ENCODE measurements around the gene TMEM128.
"Not testable (repeated sequence)": the region's sequence is repeated elsewhere in the genome, so short reads cannot be mapped to it uniquely, and the experiment has no call there.

TMEM128 gene

GRCh38 chr4:4226606-4227438, 21.2 kb downstream of the TMEM128 start, which contains the start of gene OTOP1:
Gene OTOP1 (minus strand): TSS chr4:4226929. CDS start chr4:4226864, 65 bp downstream.
- Mint-ChIP-seq H3K4me3 (peak within 1 kb of the TSS; percentile 42), H3K27ac (no peak within 1 kb of the TSS), H3K9me3 (no peaks in the 10 kb centered on the region), H3K4me1 (peaks cover 10% of the 10 kb centered on the region), H3K27me3 (peaks cover 39% of the 10 kb centered on the region), H3K36me3 (no peaks in the 10 kb centered on the region)

DNA sequence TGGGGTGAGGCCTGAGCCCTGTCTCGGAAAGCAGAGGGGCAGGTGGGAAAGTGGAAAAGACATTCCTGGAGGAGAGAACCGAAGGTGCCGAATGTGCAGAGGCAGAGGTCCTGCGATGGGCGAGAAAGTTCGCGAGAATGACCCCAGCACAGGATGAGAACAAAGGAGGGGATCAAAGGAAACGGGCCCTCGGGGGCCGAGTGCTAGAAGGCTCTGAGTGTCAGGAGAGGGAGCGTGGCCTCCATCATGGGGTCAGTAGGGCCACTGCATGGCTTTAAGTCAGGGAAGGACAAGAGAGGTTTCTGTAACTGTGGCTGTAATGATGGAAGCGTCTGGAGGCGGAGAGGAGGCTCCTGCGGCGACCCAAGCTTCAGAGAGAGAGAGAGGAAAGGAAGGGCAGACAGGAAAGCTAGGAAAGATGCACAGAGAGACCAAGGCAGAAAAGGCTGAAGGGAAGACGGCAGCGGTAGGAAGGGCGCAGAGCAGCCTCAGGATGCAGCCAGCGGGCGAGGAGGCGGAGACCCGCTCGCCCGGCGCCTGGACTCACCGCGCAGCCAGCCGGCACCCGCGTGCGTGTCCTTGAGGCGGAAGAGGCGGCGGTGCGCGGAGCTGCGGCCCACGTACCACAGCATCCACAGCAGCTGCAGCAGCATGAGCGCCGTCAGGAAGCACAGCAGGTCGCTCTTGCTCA, 22.0 kb downstream of the TMEM128 start:
- Mint-ChIP-seq H3K4me3 (no peak overlapping the region), H3K9me3 (no peaks in the 10 kb centered on the region)

DNA sequence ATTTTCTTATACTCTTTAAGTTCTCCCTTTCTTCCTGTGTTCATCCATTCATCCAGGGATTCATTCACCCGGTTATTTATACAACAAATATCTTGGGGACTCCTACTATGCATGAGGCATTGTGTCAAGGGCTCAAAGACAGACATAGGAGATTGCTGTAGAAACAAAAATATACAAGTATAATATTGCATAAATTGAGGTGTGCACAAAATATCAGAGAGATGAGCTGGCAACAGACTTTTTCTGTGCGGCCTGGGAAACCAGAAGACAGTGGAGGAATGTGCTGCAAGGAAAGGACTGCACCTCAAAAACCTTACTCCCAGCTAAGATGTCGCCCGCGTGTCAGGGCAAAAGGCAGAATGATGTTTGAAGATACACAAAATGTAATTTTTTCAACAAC, 30.9 kb downstream of the TMEM128 start:
- no peaks in the 10 kb centered on the region for H3K36me3 Mint-ChIP-seq
- peaks cover 15% of the 10 kb centered on the region for H3K27me3 Mint-ChIP-seq
- no peak overlapping the region for H3K4me3 Mint-ChIP-seq
- H3K4me1 Mint-ChIP-seq = no peaks in the 10 kb centered on the region
- H3K9me3 Mint-ChIP-seq = no peaks in the 10 kb centered on the region
- H3K27ac Mint-ChIP-seq = no peak overlapping the region

More for the DNA sequence above, 22.0 kb downstream of the TMEM128 start:
- Mint-ChIP-seq H3K27ac (no peak overlapping the region), H3K27me3 (peaks cover 43% of the 10 kb centered on the region), H3K4me1 (peaks cover 10% of the 10 kb centered on the region), H3K36me3 (no peaks in the 10 kb centered on the region)

DNA sequence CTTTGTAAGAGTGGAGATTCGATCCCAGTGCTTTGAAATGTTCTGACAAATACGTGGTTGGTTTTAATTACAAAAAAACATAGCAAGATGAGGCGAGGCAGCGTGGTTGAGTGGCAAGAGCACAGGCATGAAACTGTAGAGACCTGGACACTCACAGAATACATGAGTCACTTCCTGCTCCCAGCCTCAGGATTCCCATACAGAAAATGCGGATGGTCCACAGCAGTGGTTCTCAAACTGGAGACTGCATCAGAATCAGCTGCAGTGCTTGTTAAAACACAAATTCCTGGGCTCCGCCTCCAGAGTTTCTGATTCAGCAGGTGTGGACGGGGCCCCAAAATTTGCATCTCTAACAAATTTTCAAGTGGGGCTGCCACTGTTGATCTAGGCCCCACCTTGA, 31.4 kb downstream of the TMEM128 start:
- Mint-ChIP-seq H3K9me3 (no peaks in the 10 kb centered on the region), H3K27me3 (peaks cover 13% of the 10 kb centered on the region), H3K27ac (no peak overlapping the region), H3K36me3 (no peaks in the 10 kb centered on the region), H3K4me1 (no peaks in the 10 kb centered on the region), H3K4me3 (no peak overlapping the region)

- not testable (repeated sequence) for H3K4me3 Mint-ChIP-seq, H3K4me1 Mint-ChIP-seq, H3K36me3 Mint-ChIP-seq, H3K9me3 Mint-ChIP-seq, H3K27ac Mint-ChIP-seq
- peaks cover 11% of the 10 kb centered on the region for H3K27me3 Mint-ChIP-seq
Observed at GRCh38 chr4:4213674-4214073, 34.3 kb downstream of the TMEM128 start.

DNA sequence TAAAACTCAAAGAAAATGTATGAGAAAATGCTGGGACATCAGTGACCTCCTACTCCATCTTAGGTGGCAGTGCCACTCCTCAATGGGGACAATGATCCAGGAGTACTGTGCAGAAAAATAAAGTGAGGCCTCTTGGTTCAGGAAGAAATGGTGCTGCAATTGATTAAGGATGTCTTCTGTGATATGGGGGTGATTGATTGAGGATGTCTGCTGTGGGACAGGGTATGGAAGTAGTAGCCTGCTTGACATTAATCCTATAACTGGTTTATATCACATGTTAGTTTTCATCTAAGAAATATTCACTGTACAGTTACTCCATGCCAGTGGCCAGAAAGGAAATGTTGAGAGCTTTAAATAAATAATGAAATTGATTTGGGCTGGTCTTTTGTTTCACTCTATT, 41.8 kb downstream of the TMEM128 start:
- Mint-ChIP-seq H3K4me1 (no peaks in the 10 kb centered on the region), H3K36me3 (no peaks in the 10 kb centered on the region), H3K27ac (no peak overlapping the region), H3K9me3 (no peaks in the 10 kb centered on the region), H3K27me3 (peaks cover 15% of the 10 kb centered on the region), H3K4me3 (no peak overlapping the region)

DNA sequence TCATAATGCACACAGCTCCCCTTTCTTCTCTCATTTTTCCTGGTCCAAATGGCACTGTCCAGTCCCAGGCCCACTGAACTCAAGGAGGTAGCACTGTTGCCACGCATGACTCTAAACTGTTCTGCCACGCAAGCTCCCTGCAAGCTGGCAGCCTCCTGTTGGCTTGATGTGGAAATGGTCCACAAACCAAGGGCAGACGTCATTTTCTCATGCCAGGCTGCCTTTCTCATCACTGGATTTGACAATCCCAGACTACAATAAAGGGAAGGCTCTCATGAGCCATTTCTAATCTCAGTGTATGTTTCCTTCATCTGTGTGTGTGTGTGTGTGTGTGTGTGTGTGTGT, 43.6 kb downstream of the TMEM128 start:
- H3K27me3 Mint-ChIP-seq = peaks cover 12% of the 10 kb centered on the region
- H3K4me1 Mint-ChIP-seq = no peaks in the 10 kb centered on the region
- no peak overlapping the region for H3K4me3 Mint-ChIP-seq
- no peak overlapping the region for H3K27ac Mint-ChIP-seq
- H3K36me3 Mint-ChIP-seq = no peaks in the 10 kb centered on the region
- no peaks in the 10 kb centered on the region for H3K9me3 Mint-ChIP-seq

DNA sequence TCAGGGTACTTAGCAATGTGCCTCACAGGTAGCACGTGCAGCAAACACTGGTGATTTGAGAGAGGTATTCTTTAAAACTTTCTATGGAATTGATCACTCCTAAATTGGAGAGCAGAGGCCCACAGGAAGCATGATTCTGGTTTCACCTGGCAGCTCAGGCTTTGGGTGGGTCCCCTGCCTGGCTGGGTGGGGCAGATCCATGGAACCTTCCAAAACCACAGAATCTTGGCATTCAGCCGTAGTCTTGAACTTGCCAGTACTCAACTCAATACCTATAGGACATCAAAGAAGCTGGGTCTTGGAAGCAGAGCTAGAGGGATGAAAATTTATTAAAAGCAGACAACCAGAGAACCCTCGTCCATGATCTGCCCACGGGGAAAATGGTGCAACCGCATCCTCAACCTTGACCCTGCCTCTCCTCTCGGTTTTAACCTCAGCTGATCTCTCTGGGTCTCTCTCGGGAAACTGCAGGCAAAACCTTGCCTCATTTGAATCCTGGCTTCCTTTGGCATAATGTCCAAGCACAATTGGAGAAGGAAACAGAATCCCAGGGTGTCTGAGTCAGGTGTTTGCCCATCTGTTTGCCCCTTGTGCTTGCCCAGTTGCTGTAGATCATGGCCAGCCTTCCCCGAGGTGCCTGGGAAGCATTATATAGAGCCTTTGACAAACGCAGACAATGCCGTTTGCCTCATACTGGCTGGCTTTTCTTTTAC, 44.2 kb downstream of the TMEM128 start:
- Mint-ChIP-seq H3K36me3 (no peaks in the 10 kb centered on the region), H3K9me3 (no peaks in the 10 kb centered on the region), H3K27me3 (peaks cover 12% of the 10 kb centered on the region), H3K27ac (no peak overlapping the region), H3K4me3 (no peak overlapping the region), H3K4me1 (no peaks in the 10 kb centered on the region)

GRCh38 chr4:4202510-4202909, 45.5 kb downstream of the TMEM128 start:
- Mint-ChIP-seq H3K4me3 (no peak overlapping the region), H3K27me3 (peaks cover 13% of the 10 kb centered on the region), H3K9me3 (no peaks in the 10 kb centered on the region), H3K4me1 (no peaks in the 10 kb centered on the region), H3K27ac (no peak overlapping the region), H3K36me3 (no peaks in the 10 kb centered on the region)

- H3K27ac Mint-ChIP-seq = no peak overlapping the region
- H3K4me3 Mint-ChIP-seq = no peak overlapping the region
- H3K36me3 Mint-ChIP-seq = no peaks in the 10 kb centered on the region
- H3K9me3 Mint-ChIP-seq = no peaks in the 10 kb centered on the region
- no peaks in the 10 kb centered on the region for H3K4me1 Mint-ChIP-seq
- H3K27me3 Mint-ChIP-seq = peaks cover 10% of the 10 kb centered on the region
Observed at GRCh38 chr4:4200624-4201023, 47.4 kb downstream of the TMEM128 start.

- peaks cover 10% of the 10 kb centered on the region for H3K27me3 Mint-ChIP-seq
- no peak overlapping the region for H3K27ac Mint-ChIP-seq
- H3K9me3 Mint-ChIP-seq = no peaks in the 10 kb centered on the region
- H3K4me1 Mint-ChIP-seq = no peaks in the 10 kb centered on the region
- H3K4me3 Mint-ChIP-seq = no peak overlapping the region
- no peaks in the 10 kb centered on the region for H3K36me3 Mint-ChIP-seq
Observed at GRCh38 chr4:4195354-4195753, 52.7 kb downstream of the TMEM128 start.

GRCh38 chr4:4188557-4188956, 59.5 kb downstream of the TMEM128 start:
- not testable (repeated sequence) for H3K27ac Mint-ChIP-seq, H3K4me3 Mint-ChIP-seq, H3K36me3 Mint-ChIP-seq, H3K9me3 Mint-ChIP-seq, H3K4me1 Mint-ChIP-seq
- H3K27me3 Mint-ChIP-seq = peaks cover 22% of the 10 kb centered on the region

Measured in activated naive CD4-positive, alpha-beta T cell treated with anti-CD3 and anti-CD28 coated beads, Interleukin-2, amount 50 U/mL, for 24 hours (primary cell).